A549 (cell line): ENCODE measurements around the gene PIP4K2A. TPM values are rescaled to one million over a fixed set of nuclear protein-coding genes. Genes with fewer than 3 reads are reported as not detected.

ENCODE experiments used
- ATAC-seq, 2 experiments: fragments of 200-7000 bp in 1 of 2; fragments of >200 bp in 1 of 2; cut with Nextera tagmentation in 1 of 2; cut with Tn5 transposase in 1 of 2; 3 replicates each; pipeline versions ENCODE4 v1.8.0 to v1.9.1; 2018 to 2020; ENCODE audit warnings: mild to moderate bottlenecking in 1 of 2, moderate library complexity in 1 of 2
- CTCF ChIA-PET: fragments of 300-600 bp; sonication (Branson Sonifier 250); formaldehyde crosslinking; extraction: SDS; loops from one replicate; lab custom pipeline; 2021; ENCODE audit warnings: antibody characterized with exemption, inconsistent platforms; lab: Yijun Ruan, JAX
- POLR2A ChIA-PET: fragments of 350-600 bp; formaldehyde crosslinking; extraction: SDS; loops from one replicate; lab custom pipeline; 2021; ENCODE audit warnings: antibody characterized with exemption, inconsistent platforms; lab: Yijun Ruan, JAX
- DNase-seq, 2 experiments: peaks; one replicate each; pipeline versions ENCODE4 v3.0.0 to v3.0.0-alpha.2; 2011 to 2016; ENCODE audit warnings: low read depth in 1 of 2, low spot score in 1 of 2
- FAIRE-seq: peaks from 2 replicates; lab custom pipeline; 2011; peaks lifted over from hg19 to GRCh38; lab: Jason Lieb, UNC
- H3K27ac ChIP-seq, 2 experiments: fragments of >200 bp; sonication (Bioruptor Twin); formaldehyde crosslinking; 3 replicates each; pipeline ENCODE4 v1.5.1; 2016 to 2017
- H3K4me1 ChIP-seq: fragments of >200 bp; sonication (Bioruptor Twin); formaldehyde crosslinking; 3 replicates; pipeline ENCODE4 v1.6.1; 2016
- H3K4me2 ChIP-seq: fragments of >200 bp; sonication (Bioruptor Twin); formaldehyde crosslinking; 3 replicates; pipeline ENCODE4 v1.6.1; 2016
- H3K4me3 ChIP-seq: fragments of >200 bp; sonication (Bioruptor Twin); formaldehyde crosslinking; 3 replicates; pipeline ENCODE4 v1.5.1; 2016
- H3K9me3 ChIP-seq: fragments of >200 bp; sonication (Bioruptor Twin); formaldehyde crosslinking; 3 replicates; pipeline ENCODE4 v1.6.1; 2016
- CBX2 ChIP-seq: fragments of 200-600 bp; sonication (generic); IDR thresholded peaks from 2 replicates; pipeline ENCODE4 v1.6.1; 2016; ENCODE audit warnings: low read depth, mild to moderate bottlenecking, borderline replicate concordance
- CBX8 ChIP-seq: fragments of 200-600 bp; sonication (generic); IDR thresholded peaks from 2 replicates; pipeline ENCODE4 v1.6.1; 2016
- CHD4 ChIP-seq: fragments of 200-600 bp; sonication (generic); IDR thresholded peaks from 2 replicates; pipeline ENCODE4 v1.6.1; 2016; ENCODE audit warnings: antibody characterized with exemption, mild to moderate bottlenecking, borderline replicate concordance
- EHF ChIP-seq: fragments of 250-450 bp; sonication (Bioruptor Pico); IDR thresholded peaks from 2 replicates; pipeline ENCODE4 v1.5.0; 2020; ENCODE audit warnings: mild to moderate bottlenecking
- EP300 ChIP-seq, 2 experiments: fragments of >200 bp; sonication (Bioruptor Twin); formaldehyde crosslinking; IDR thresholded peaks; 2 replicates in 1 of 2; 3 replicates in 1 of 2; pipeline ENCODE4 v1.6.1; 2016 to 2017
- FOSB ChIP-seq: fragments of 250-450 bp; sonication (Bioruptor Pico); IDR thresholded peaks from 2 replicates; pipeline ENCODE4 v1.5.0; 2020; ENCODE audit warnings: mild to moderate bottlenecking, moderate library complexity
- FOXS1 ChIP-seq: fragments of 250-450 bp; sonication (Bioruptor Pico); IDR thresholded peaks from 2 replicates; pipeline ENCODE4 v1.5.0; 2020; ENCODE audit warnings: mild to moderate bottlenecking, moderate library complexity
- HOXA7 ChIP-seq: fragments of 250-450 bp; sonication (Bioruptor Pico); IDR thresholded peaks from 2 replicates; pipeline ENCODE4 v1.5.0; 2020; ENCODE audit warnings: mild to moderate bottlenecking, moderate library complexity
- JUN ChIP-seq, 2 experiments: fragments of >200 bp; sonication (Bioruptor Twin); formaldehyde crosslinking; IDR thresholded peaks; 2 replicates in 1 of 2; 3 replicates in 1 of 2; pipeline ENCODE4 v1.6.1; 2016 to 2017
- KDM5A ChIP-seq: fragments of 200-600 bp; sonication (generic); IDR thresholded peaks from 2 replicates; pipeline ENCODE4 v1.6.1; 2016; ENCODE audit warnings: antibody characterized with exemption, mild to moderate bottlenecking
- MYC ChIP-seq: IDR thresholded peaks from 2 replicates; pipeline ENCODE4 v1.6.1; 2012; ENCODE audit warnings: mild to moderate bottlenecking, inconsistent platforms, low read length, improper control_type of control experiment, borderline replicate concordance
- NPAS2 ChIP-seq: fragments of 250-450 bp; sonication (Bioruptor Pico); IDR thresholded peaks from 2 replicates; pipeline ENCODE4 v1.8.0; 2022; ENCODE audit warnings: mild to moderate bottlenecking, moderate library complexity, borderline replicate concordance
- NR3C1 ChIP-seq: fragments of >200 bp; sonication (Bioruptor Twin); formaldehyde crosslinking; IDR thresholded peaks from 3 replicates; pipeline ENCODE4 v1.6.1; 2017
- POLR2A ChIP-seq: IDR thresholded peaks from 2 replicates; pipeline ENCODE4 v1.6.1; 2012; ENCODE audit warnings: mild to moderate bottlenecking, low read length
- SMC3 ChIP-seq: fragments of >200 bp; sonication (Bioruptor Twin); formaldehyde crosslinking; IDR thresholded peaks from 3 replicates; pipeline ENCODE4 v1.6.1; 2018; ENCODE audit warnings: inconsistent platforms
- ZC3H11A ChIP-seq: fragments of 450-650 bp; IDR thresholded peaks from 2 replicates; pipeline ENCODE4 v1.6.1; 2014; ENCODE audit warnings: antibody characterized with exemption, mild to moderate bottlenecking
- ZFP36 ChIP-seq: fragments of 450-650 bp; IDR thresholded peaks from 2 replicates; pipeline ENCODE4 v1.6.1; 2014; ENCODE audit warnings: borderline replicate concordance; ENCODE audit not compliant: partially characterized antibody
- WGBS: methylation state at CpG from one replicate; pipeline ENCODE4 v1.1.6; 2017; ENCODE audit errors: missing lambda C conversion rate; 5-methylcytosine and 5-hydroxymethylcytosine counted together
- polyA plus RNA-seq, 4 experiments: library from polyadenylated mRNA; depleted of rRNA in 3 of 4; stranded (reverse); fragments of >200 nt; fragmentation: RNase III in 1 of 4; extraction: RNeasy Plus Mini Kit Qiagen cat#74134 plus additional on column Dnase treatment in 1 of 4; gene quantifications; 2 replicates in 3 of 4; 3 replicates in 1 of 4; pipeline ENCODE4 v1.2.3, GENCODE V29; 2011 to 2017
- TF ChIP-seq, protein P1 (sequence below): IDR thresholded peaks from 2 replicates; pipeline ENCODE4 v1.6.1; 2012
- TF ChIP-seq, protein P2 (sequence below): IDR thresholded peaks from 2 replicates; pipeline ENCODE4 v1.6.1; 2012
- TF ChIP-seq, protein P3 (sequence below): fragments of >200 bp; sonication (Bioruptor Twin); formaldehyde crosslinking; IDR thresholded peaks from 3 replicates; pipeline ENCODE4 v1.5.1; 2016
- TF ChIP-seq, protein P4 (sequence below): fragments of >200 bp; sonication (Bioruptor Twin); formaldehyde crosslinking; IDR thresholded peaks from 2 replicates; pipeline ENCODE4 v1.6.1; 2016
- TF ChIP-seq, protein P5 (sequence below): fragments of 250-450 bp; sonication (Bioruptor Pico); IDR thresholded peaks from 2 replicates; pipeline ENCODE4 v1.5.0; 2020; ENCODE audit warnings: low read depth, mild to moderate bottlenecking, moderate library complexity
- TF ChIP-seq, protein P6 (sequence below): fragments of 150-350 bp; IDR thresholded peaks from 2 replicates; pipeline ENCODE4 v1.6.1; 2014; ENCODE audit warnings: low read depth, mild to moderate bottlenecking, low read length

The PIP4K2A gene
- polyA plus RNA-seq, 2 of the 4 experiments (the other 2 are of a cell fraction) = 23.1 to 24.0 TPM

DNA sequence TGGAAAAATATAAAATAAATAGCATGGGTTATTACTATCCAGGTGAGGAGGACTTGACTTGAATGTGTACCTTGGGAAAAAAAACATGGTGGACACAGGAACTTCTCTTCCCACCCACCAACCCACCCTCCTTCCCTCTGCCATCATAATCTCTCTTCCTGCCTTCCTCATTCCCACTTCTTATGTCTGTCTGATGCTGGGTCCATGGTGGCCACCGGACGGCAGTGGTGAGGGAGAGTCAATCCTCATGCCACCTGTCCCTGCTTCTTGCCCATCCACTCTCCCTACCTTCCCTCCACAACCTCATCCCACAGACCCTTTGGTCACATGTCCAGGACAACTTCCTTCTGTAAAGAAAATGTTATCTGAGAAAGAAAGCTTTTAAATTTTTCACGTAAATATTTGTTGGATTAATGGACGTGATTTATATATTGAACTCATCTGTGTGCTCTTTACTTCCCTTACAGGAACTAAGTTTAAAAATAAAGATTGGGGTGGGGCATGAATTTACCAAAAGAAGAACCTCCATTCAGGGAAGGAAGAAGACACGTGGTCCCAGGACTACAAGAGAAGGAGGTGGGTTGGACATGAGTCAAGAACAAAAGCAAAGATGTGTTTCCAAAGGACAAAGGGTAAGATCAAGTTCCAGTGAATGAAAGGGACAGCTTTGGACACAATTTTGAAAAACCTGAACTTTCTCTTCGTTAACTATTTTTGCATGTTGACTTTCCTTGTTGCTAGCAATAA is 104.5 kb downstream of the PIP4K2A start:
- WGBS = 55% methylated on average over 6 of the region's 6 CpGs

DNA sequence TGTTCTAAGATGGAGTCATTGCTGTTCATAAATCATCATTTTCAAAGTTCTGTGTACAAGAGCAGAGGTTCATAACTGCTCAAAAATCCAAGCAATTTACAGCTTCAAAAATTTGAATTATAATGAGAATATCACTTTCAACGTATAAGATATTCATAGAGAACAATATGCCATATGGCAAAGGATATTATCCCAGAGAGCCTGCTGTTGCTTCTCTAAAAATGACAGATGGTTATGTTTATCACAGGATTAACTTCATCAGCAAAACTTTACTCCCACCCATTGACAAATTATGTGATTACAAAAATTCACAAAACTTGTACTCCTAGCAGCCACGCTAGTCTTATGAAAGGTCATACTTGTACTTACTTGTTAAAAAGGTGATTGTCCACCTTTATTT is 105.1 kb downstream of the PIP4K2A start:
- Histone ChIP-seq H3K9me3 (no peaks in the 10 kb centered on the region), H3K27ac (no peak overlapping the region), H3K4me3 (no peak overlapping the region), H3K4me1 (peaks cover 7% of the 10 kb centered on the region; the same call in 2 of the 3 replicates), H3K4me2 (no peak overlapping the region)
- ChIA-PET POLR2A (no interaction called here), CTCF (interaction anchor here (2.6 kb wide), 1 partner anchor 14 kb away, joined by 5 read pairs; no protein-coding TSS in a partner anchor)
- DNase-seq = no peak
- 88% methylated on average over 2 of the region's 2 CpGs for WGBS
- TF ChIP-seq KDM5A (no peak), SMC3 (no peak), NPAS2 (CRISPR knock-in tag) (no peak), ZC3H11A (no peak), HOXA7 (CRISPR knock-in tag) (no peak), CHD4 (no peak), POLR2A (no peak), JUN (IDR thresholded peaks at IDR 0.05) (no peak), CBX8 (no peak), CBX2 (no peak), EP300 (IDR thresholded peaks at IDR 0.05) (no peak), NR3C1 (no peak)
- TF ChIP-seq, protein P1, sequence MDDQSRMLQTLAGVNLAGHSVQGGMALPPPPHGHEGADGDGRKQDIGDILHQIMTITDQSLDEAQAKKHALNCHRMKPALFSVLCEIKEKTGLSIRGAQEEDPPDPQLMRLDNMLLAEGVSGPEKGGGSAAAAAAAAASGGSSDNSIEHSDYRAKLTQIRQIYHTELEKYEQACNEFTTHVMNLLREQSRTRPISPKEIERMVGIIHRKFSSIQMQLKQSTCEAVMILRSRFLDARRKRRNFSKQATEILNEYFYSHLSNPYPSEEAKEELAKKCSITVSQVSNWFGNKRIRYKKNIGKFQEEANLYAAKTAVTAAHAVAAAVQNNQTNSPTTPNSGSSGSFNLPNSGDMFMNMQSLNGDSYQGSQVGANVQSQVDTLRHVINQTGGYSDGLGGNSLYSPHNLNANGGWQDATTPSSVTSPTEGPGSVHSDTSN = no peak
- TF ChIP-seq, protein P2, sequence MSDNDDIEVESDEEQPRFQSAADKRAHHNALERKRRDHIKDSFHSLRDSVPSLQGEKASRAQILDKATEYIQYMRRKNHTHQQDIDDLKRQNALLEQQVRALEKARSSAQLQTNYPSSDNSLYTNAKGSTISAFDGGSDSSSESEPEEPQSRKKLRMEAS = no peak
- TF ChIP-seq, protein P3, sequence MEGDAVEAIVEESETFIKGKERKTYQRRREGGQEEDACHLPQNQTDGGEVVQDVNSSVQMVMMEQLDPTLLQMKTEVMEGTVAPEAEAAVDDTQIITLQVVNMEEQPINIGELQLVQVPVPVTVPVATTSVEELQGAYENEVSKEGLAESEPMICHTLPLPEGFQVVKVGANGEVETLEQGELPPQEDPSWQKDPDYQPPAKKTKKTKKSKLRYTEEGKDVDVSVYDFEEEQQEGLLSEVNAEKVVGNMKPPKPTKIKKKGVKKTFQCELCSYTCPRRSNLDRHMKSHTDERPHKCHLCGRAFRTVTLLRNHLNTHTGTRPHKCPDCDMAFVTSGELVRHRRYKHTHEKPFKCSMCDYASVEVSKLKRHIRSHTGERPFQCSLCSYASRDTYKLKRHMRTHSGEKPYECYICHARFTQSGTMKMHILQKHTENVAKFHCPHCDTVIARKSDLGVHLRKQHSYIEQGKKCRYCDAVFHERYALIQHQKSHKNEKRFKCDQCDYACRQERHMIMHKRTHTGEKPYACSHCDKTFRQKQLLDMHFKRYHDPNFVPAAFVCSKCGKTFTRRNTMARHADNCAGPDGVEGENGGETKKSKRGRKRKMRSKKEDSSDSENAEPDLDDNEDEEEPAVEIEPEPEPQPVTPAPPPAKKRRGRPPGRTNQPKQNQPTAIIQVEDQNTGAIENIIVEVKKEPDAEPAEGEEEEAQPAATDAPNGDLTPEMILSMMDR = no peak
- TF ChIP-seq, protein P4, sequence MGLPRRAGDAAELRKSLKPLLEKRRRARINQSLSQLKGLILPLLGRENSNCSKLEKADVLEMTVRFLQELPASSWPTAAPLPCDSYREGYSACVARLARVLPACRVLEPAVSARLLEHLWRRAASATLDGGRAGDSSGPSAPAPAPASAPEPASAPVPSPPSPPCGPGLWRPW = no peak
- no peak for FAIRE-seq
- ATAC-seq = no peak

More for the DNA sequence above, 104.5 kb downstream of the PIP4K2A start:
- no peak overlapping the region for H3K4me3 ChIP-seq
- no peak overlapping the region for H3K27ac ChIP-seq
- H3K4me1 ChIP-seq = peaks cover 7% of the 10 kb centered on the region; the same call in 2 of the 3 replicates
- TF ChIP-seq ZFP36 (no peak), EP300 (IDR thresholded peaks at IDR 0.05) (no peak), MYC (no peak), JUN (IDR thresholded peaks at IDR 0.05) (no peak), FOXS1 (CRISPR knock-in tag) (no peak), EHF (CRISPR knock-in tag) (no peak), FOSB (CRISPR knock-in tag) (no peak)
- TF ChIP-seq, protein P5, sequence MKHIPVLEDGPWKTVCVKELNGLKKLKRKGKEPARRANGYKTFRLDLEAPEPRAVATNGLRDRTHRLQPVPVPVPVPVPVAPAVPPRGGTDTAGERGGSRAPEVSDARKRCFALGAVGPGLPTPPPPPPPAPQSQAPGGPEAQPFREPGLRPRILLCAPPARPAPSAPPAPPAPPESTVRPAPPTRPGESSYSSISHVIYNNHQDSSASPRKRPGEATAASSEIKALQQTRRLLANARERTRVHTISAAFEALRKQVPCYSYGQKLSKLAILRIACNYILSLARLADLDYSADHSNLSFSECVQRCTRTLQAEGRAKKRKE = no peak
- TF ChIP-seq, protein P6, sequence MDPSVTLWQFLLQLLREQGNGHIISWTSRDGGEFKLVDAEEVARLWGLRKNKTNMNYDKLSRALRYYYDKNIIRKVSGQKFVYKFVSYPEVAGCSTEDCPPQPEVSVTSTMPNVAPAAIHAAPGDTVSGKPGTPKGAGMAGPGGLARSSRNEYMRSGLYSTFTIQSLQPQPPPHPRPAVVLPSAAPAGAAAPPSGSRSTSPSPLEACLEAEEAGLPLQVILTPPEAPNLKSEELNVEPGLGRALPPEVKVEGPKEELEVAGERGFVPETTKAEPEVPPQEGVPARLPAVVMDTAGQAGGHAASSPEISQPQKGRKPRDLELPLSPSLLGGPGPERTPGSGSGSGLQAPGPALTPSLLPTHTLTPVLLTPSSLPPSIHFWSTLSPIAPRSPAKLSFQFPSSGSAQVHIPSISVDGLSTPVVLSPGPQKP = no peak
- TF ChIP-seq, protein P2 = no peak
- no peak overlapping the region for H3K4me2 ChIP-seq
- no peaks in the 10 kb centered on the region for H3K9me3 ChIP-seq
- ATAC-seq (peak in 1 of 2 experiments; percentile 47; a peak in 1 of 6 replicates), FAIRE-seq (no peak), DNase-seq (no peak)
- ChIA-PET POLR2A (no interaction called here), CTCF (interaction anchor here (0.7 to 2.6 kb wide), 3 partner anchors 10 to 25 kb away, joined by 3 to 5 read pairs (median 5); no protein-coding TSS in a partner anchor)
